H9 (cell line): ENCODE results near the gene CLRN1. TPM values are rescaled to one million over a fixed set of nuclear protein-coding genes. Genes with fewer than 3 reads are reported as not detected.

Experiments used
- DNase-seq: peaks from one replicate; pipeline ENCODE4 v3.0.0-alpha.2; 2017
- H2AFZ ChIP-seq: one replicate; pipeline ENCODE4 v1.6.1; 2013; ENCODE audit warnings: mild to moderate bottlenecking, low read length, control low read depth, moderate library complexity
- H2AK5ac ChIP-seq: 2 replicates; pipeline ENCODE4 v1.6.1; 2013; ENCODE audit warnings: low read length, control low read depth, mixed read lengths; ENCODE audit not compliant: insufficient read length
- H2BK120ac ChIP-seq: one replicate; pipeline ENCODE4 v1.6.1; 2013; ENCODE audit warnings: low read depth, mild to moderate bottlenecking, low read length, control low read depth, inconsistent platforms; ENCODE audit not compliant: poor library complexity, severe bottlenecking
- H2BK12ac ChIP-seq: 2 replicates; pipeline ENCODE4 v1.6.1; 2013; ENCODE audit warnings: low read length, control low read depth, mixed read lengths, low read depth; ENCODE audit not compliant: insufficient read length
- H2BK15ac ChIP-seq: 2 replicates; pipeline ENCODE4 v1.6.1; 2013; ENCODE audit warnings: low read depth, low read length, control low read depth
- H2BK20ac ChIP-seq: one replicate; pipeline ENCODE4 v1.6.1; 2013; ENCODE audit warnings: low read depth, mild to moderate bottlenecking, low read length, control low read depth, inconsistent platforms; ENCODE audit not compliant: poor library complexity, severe bottlenecking
- H2BK5ac ChIP-seq: 2 replicates; pipeline ENCODE4 v1.6.1; 2013; ENCODE audit warnings: low read length, control low read depth, mixed read lengths; ENCODE audit not compliant: insufficient read length
- H3K14ac ChIP-seq: 2 replicates; pipeline ENCODE4 v1.6.1; 2013; ENCODE audit warnings: low read length, control low read depth; ENCODE audit not compliant: insufficient read depth
- H3K18ac ChIP-seq: 2 replicates; pipeline ENCODE4 v1.6.1; 2013; ENCODE audit warnings: low read depth, mild to moderate bottlenecking, mixed read lengths, low read length, control low read depth; ENCODE audit not compliant: insufficient read length
- H3K23ac ChIP-seq: 2 replicates; pipeline ENCODE4 v1.6.1; 2013; ENCODE audit warnings: low read length, control low read depth, mixed read lengths, low read depth; ENCODE audit not compliant: insufficient read length
- H3K23me2 ChIP-seq: 2 replicates; pipeline ENCODE4 v1.6.1; 2013; ENCODE audit warnings: low read depth, mild to moderate bottlenecking, mixed read lengths, low read length, control low read depth; ENCODE audit not compliant: insufficient read length, poor library complexity, severe bottlenecking
- H3K27ac ChIP-seq: 2 replicates; pipeline ENCODE4 v1.5.1; 2013; ENCODE audit warnings: low read length, control low read depth, mixed read lengths, low read depth; ENCODE audit not compliant: insufficient read length
- H3K27me3 ChIP-seq: 2 replicates; pipeline ENCODE4 v1.6.1; 2013; ENCODE audit warnings: low read length, control low read depth, inconsistent platforms; ENCODE audit not compliant: insufficient read depth
- H3K4ac ChIP-seq: 2 replicates; pipeline ENCODE4 v1.6.1; 2013; ENCODE audit warnings: low read depth, mild to moderate bottlenecking, control low read depth, inconsistent platforms, low read length, moderate library complexity
- H3K4me1 ChIP-seq: 2 replicates; pipeline ENCODE4 v1.6.1; 2013; ENCODE audit warnings: low read length, control low read depth, inconsistent platforms; ENCODE audit not compliant: insufficient read depth
- H3K4me2 ChIP-seq: 2 replicates; pipeline ENCODE4 v1.6.1; 2013; ENCODE audit warnings: low read length, control low read depth, mixed read lengths; ENCODE audit not compliant: insufficient read length, insufficient read depth
- H3K56ac ChIP-seq: 2 replicates; pipeline ENCODE4 v1.6.1; 2013; ENCODE audit warnings: low read depth, mild to moderate bottlenecking, mixed read lengths, low read length, control low read depth; ENCODE audit not compliant: insufficient read length
- H3K79me1 ChIP-seq: 2 replicates; pipeline ENCODE4 v1.6.1; 2013; ENCODE audit warnings: low read depth, mild to moderate bottlenecking, moderate library complexity, low read length, control low read depth, inconsistent platforms; ENCODE audit not compliant: insufficient read depth, poor library complexity, severe bottlenecking
- H3K79me2 ChIP-seq: 2 replicates; pipeline ENCODE4 v1.6.1; 2013; ENCODE audit warnings: low read length, control low read depth, inconsistent platforms; ENCODE audit not compliant: insufficient read depth
- H3K9ac ChIP-seq: 2 replicates; pipeline ENCODE4 v1.6.1; 2013; ENCODE audit warnings: low read length, control low read depth, mixed read lengths; ENCODE audit not compliant: insufficient read length; ENCODE audit errors: extremely low read depth
- H3K9me3 ChIP-seq: one replicate; pipeline ENCODE4 v1.6.1; 2013; ENCODE audit warnings: low read depth, low read length, inconsistent platforms; ENCODE audit not compliant: control insufficient read depth
- H3T11ph ChIP-seq: one replicate; pipeline ENCODE4 v1.6.1; 2013; ENCODE audit warnings: mild to moderate bottlenecking, low read length, control low read depth, inconsistent platforms
- H4K20me1 ChIP-seq: one replicate; pipeline ENCODE4 v1.6.1; 2013; ENCODE audit not compliant: control insufficient read depth, insufficient read length, insufficient read depth
- H4K5ac ChIP-seq: 2 replicates; pipeline ENCODE4 v1.6.1; 2013; ENCODE audit warnings: low read depth, mild to moderate bottlenecking, mixed read lengths, low read length, control low read depth; ENCODE audit not compliant: insufficient read length
- H4K8ac ChIP-seq: replicated peaks from 2 replicates; pipeline ENCODE4 v1.6.1; 2013; ENCODE audit warnings: low read length, control low read depth, mixed read lengths, low read depth; ENCODE audit not compliant: insufficient read length
- H4K91ac ChIP-seq: 2 replicates; pipeline ENCODE4 v1.6.1; 2013; ENCODE audit warnings: low read depth, mild to moderate bottlenecking, moderate library complexity, mixed read lengths, low read length, control low read depth; ENCODE audit not compliant: insufficient read length
- H3K27ac Mint-ChIP-seq, 3 experiments: 2 replicates in 2 of 3; 3 replicates in 1 of 3; pipeline ENCODE4 v1.8.0; 2020 to 2021; ENCODE audit warnings: mixed read lengths in 3 of 3, mild to moderate bottlenecking in 1 of 3, moderate library complexity in 1 of 3
- H3K27me3 Mint-ChIP-seq: 2 replicates; pipeline ENCODE4 v1.8.0; 2021; ENCODE audit warnings: low read depth, mild to moderate bottlenecking, moderate library complexity, mixed read lengths
- H3K36me3 Mint-ChIP-seq, 3 experiments: 2 replicates in 2 of 3; 3 replicates in 1 of 3; pipeline ENCODE4 v1.8.0; 2020 to 2021; ENCODE audit warnings: low read depth in 3 of 3, mixed read lengths in 3 of 3; ENCODE audit not compliant: insufficient read depth in 1 of 3
- H3K4me1 Mint-ChIP-seq, 2 experiments: 2 replicates each; pipeline ENCODE4 v1.8.0; 2020; ENCODE audit warnings: mixed read lengths in 2 of 2
- H3K4me3 Mint-ChIP-seq, 2 experiments: 2 replicates in 1 of 2; 3 replicates in 1 of 2; pipeline ENCODE4 v1.8.0; 2020 to 2021; ENCODE audit warnings: mild to moderate bottlenecking in 2 of 2, mixed read lengths in 2 of 2, moderate library complexity in 1 of 2
- H3K9me3 Mint-ChIP-seq, 2 experiments: 2 replicates in 1 of 2; 3 replicates in 1 of 2; pipeline ENCODE4 v1.8.0; 2020; ENCODE audit warnings: mild to moderate bottlenecking in 2 of 2, mixed read lengths in 2 of 2, moderate library complexity in 1 of 2
- WGBS: extraction: QIAGEN DNeasy Blood & Tissue Kit; methylation state at CpG from one replicate; pipeline ENCODE4 v1.1.7; 2013; ENCODE audit warnings: missing lambda C conversion rate, low lambda C conversion rate, mixed read lengths; ENCODE audit not compliant: insufficient read length; ENCODE audit errors: extremely low coverage; 5-methylcytosine and 5-hydroxymethylcytosine counted together
- total RNA-seq: library from RNA; stranded (reverse); gene quantifications from 2 replicates; pipeline ENCODE4 v1.2.1, GENCODE V29; 2021
- TF ChIP-seq, protein P1 (sequence below): fragments of 200-600 bp; sonication (generic); conservative IDR thresholded peaks from 3 replicates; pipeline ENCODE4 v1.8.0; 2021; ENCODE audit warnings: antibody characterized with exemption, mild to moderate bottlenecking

CLRN1 gene
- total RNA-seq, 1 experiment from 2014 or later: not detected

DNA sequence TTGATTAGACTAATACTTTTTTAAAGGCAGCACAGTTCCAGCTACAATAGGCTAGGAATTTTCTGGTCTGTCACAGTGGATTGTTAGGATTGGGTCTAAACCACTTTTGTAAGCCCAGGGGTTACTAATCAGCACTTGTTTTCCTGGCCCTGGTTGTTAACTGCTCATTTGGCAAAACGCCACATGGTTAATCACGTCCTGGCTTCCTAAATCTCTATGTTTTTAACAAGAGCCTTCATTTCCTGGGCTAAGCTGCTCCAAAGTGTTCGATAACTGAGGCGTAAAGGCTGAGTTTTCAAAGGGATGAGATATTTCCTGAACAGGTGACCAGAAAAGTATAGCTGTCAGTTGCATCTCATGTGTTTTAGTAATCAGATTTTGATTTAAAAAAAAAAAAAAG lies 38.9 kb upstream of the CLRN1 start:
- Mint-ChIP-seq H3K4me1 (peaks cover 8 to 10% of the 10 kb centered on the region in 2 experiments), H3K27ac (no peak overlapping the region), H3K36me3 (no peaks in the 10 kb centered on the region), H3K9me3 (no peaks in the 10 kb centered on the region), H3K4me3 (no peak overlapping the region), H3K27me3 (no peaks in the 10 kb centered on the region)
- Histone ChIP-seq H3K14ac (no peak overlapping the region), H3K9me3 (no peaks in the 10 kb centered on the region), H4K91ac (no peak overlapping the region), H2BK20ac (no peak overlapping the region), H3K79me1 (no peaks in the 10 kb centered on the region), H3K18ac (no peak overlapping the region), H3K27me3 (no peaks in the 10 kb centered on the region), H3K56ac (no peak overlapping the region), H3K23ac (no peak overlapping the region), H2BK120ac (no peak overlapping the region), H4K20me1 (no peaks in the 10 kb centered on the region), H3K23me2 (no peaks in the 10 kb centered on the region), H3K4me1 (no peaks in the 10 kb centered on the region), H3K79me2 (no peaks in the 10 kb centered on the region), H2AK5ac (no peak overlapping the region), H3T11ph (no peak overlapping the region), H4K5ac (no peak overlapping the region), H2BK5ac (no peak overlapping the region), H3K4me2 (no peak overlapping the region), H3K9ac (no peak overlapping the region), H2AFZ (no peak overlapping the region), H2BK12ac (no peak overlapping the region), H2BK15ac (no peak overlapping the region), H3K4ac (no peak overlapping the region), H4K8ac (no peak overlapping the region), H3K27ac (no peak overlapping the region)
- DNase-seq: no peak
- WGBS: no CpG with 5 or more reads among the region's 4 CpGs
- TF ChIP-seq, protein P1, sequence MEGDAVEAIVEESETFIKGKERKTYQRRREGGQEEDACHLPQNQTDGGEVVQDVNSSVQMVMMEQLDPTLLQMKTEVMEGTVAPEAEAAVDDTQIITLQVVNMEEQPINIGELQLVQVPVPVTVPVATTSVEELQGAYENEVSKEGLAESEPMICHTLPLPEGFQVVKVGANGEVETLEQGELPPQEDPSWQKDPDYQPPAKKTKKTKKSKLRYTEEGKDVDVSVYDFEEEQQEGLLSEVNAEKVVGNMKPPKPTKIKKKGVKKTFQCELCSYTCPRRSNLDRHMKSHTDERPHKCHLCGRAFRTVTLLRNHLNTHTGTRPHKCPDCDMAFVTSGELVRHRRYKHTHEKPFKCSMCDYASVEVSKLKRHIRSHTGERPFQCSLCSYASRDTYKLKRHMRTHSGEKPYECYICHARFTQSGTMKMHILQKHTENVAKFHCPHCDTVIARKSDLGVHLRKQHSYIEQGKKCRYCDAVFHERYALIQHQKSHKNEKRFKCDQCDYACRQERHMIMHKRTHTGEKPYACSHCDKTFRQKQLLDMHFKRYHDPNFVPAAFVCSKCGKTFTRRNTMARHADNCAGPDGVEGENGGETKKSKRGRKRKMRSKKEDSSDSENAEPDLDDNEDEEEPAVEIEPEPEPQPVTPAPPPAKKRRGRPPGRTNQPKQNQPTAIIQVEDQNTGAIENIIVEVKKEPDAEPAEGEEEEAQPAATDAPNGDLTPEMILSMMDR: no peak
